K562 (cell line): Measurements from ENCODE around the gene PPP3CB. TPM values are rescaled to one million over a fixed set of nuclear protein-coding genes. Genes with fewer than 3 reads are reported as not detected.

Source experiments
- ATAC-seq: fragments of 200-7000 bp; cut with Tn5 transposase; 3 replicates; pipeline ENCODE4 v1.9.1; 2020; ENCODE audit warnings: moderate library complexity
- BruUV-seq: library from RNA; stranded (reverse); fragments of 400-500 nt; replicated peaks from 2 replicates; lab custom pipeline; 2021; lab: Mats Ljungman, UMichigan
- CTCF ChIA-PET: fragments of 300-600 bp; formaldehyde crosslinking; extraction: SDS; loops from one replicate; lab custom pipeline; 2021; ENCODE audit warnings: low intra/inter-chr PET ratio; lab: Yijun Ruan, JAX
- POLR2A ChIA-PET: fragments of 300-600, 350-650 bp; sonication (Branson Sonifier 250); formaldehyde crosslinking; extraction: SDS; loops from one replicate; lab custom pipeline; 2021; ENCODE audit warnings: antibody characterized with exemption, inconsistent platforms; lab: Yijun Ruan, JAX
- DNase-seq, 4 experiments: peaks; one replicate each; pipeline versions ENCODE4 v3.0.0 to v3.0.0-alpha.2; 2011 to 2018; ENCODE audit warnings: low spot score in 3 of 4, mixed read lengths in 3 of 4; ENCODE audit errors: extremely low read depth in 1 of 4
- FAIRE-seq: peaks from 2 replicates; lab custom pipeline; 2011; peaks lifted over from hg19 to GRCh38; lab: Jason Lieb, UNC
- H2AFZ ChIP-seq: 2 replicates; pipeline ENCODE4 v1.6.0; 2011; ENCODE audit warnings: low read depth, low read length, control low read depth, inconsistent platforms
- H3K27ac ChIP-seq: fragments of 200-600 bp; 3 replicates; pipeline ENCODE4 v1.8.0; 2011; ENCODE audit warnings: low read depth, mild to moderate bottlenecking, control low read depth, inconsistent platforms, low read length, moderate library complexity, mixed read lengths; ENCODE audit errors: extremely low read depth
- H3K27me3 ChIP-seq, 2 experiments: fragments of 300-600 bp in 1 of 2; 2 replicates in 1 of 2; 3 replicates in 1 of 2; pipeline versions ENCODE4 v1.6.0 to v1.8.0; 2011; ENCODE audit warnings: inconsistent platforms in 2 of 2, low read length in 2 of 2, mild to moderate bottlenecking in 1 of 2, mixed read lengths in 1 of 2, moderate library complexity in 1 of 2; ENCODE audit not compliant: control insufficient read depth in 2 of 2, insufficient read depth in 2 of 2
- H3K36me3 ChIP-seq: fragments of 300-600 bp; 3 replicates; pipeline ENCODE4 v1.8.0; 2011; ENCODE audit warnings: mild to moderate bottlenecking, low read length, inconsistent platforms; ENCODE audit not compliant: control insufficient read depth, insufficient read depth
- H3K4me1 ChIP-seq, 2 experiments: fragments of 200-600 bp in 1 of 2; replicated peaks in 1 of 2; 2 replicates in 1 of 2; 3 replicates in 1 of 2; pipeline versions ENCODE4 v1.5.1 to v1.8.0; 2011; ENCODE audit warnings: inconsistent platforms in 2 of 2, low read length in 2 of 2, mild to moderate bottlenecking in 1 of 2, mixed read lengths in 1 of 2, moderate library complexity in 1 of 2; ENCODE audit not compliant: control insufficient read depth in 2 of 2, insufficient read depth in 2 of 2
- H3K4me2 ChIP-seq: 2 replicates; pipeline ENCODE4 v1.6.1; 2011; ENCODE audit warnings: low read length, control low read depth, inconsistent platforms, mixed read lengths; ENCODE audit not compliant: insufficient read depth
- H3K4me3 ChIP-seq: fragments of 200-600 bp; sonication (generic), shearing (Covaris generic); 2 replicates; pipeline ENCODE4 v1.5.1; 2016; ENCODE audit warnings: control low read depth, inconsistent platforms
- H3K79me2 ChIP-seq: fragments of 200-600 bp; 3 replicates; pipeline ENCODE4 v1.8.0; 2011; ENCODE audit warnings: low read length, inconsistent platforms; ENCODE audit not compliant: control insufficient read depth, insufficient read depth
- H3K9ac ChIP-seq, 2 experiments: 2 replicates each; pipeline versions ENCODE4 v1.6.0 to v1.6.1; 2011; ENCODE audit warnings: low read depth in 2 of 2, low read length in 2 of 2, control low read depth in 1 of 2, inconsistent platforms in 1 of 2, mild to moderate bottlenecking in 1 of 2, mixed read lengths in 1 of 2; ENCODE audit not compliant: insufficient read depth in 1 of 2
- H3K9me1 ChIP-seq: one replicate; pipeline ENCODE4 v1.6.0; 2011; ENCODE audit warnings: inconsistent platforms, mild to moderate bottlenecking, low read length, moderate library complexity; ENCODE audit not compliant: control insufficient read depth, insufficient read depth
- H3K9me3 ChIP-seq: replicated peaks from 2 replicates; pipeline ENCODE4 v1.5.1; 2011; ENCODE audit warnings: low read depth, low read length, inconsistent platforms; ENCODE audit not compliant: control insufficient read depth, insufficient read depth
- H4K20me1 ChIP-seq: replicated peaks from 2 replicates; pipeline ENCODE4 v1.6.1; 2011; ENCODE audit warnings: low read length, inconsistent platforms, mixed read lengths; ENCODE audit not compliant: control insufficient read depth, insufficient read depth
- BCOR ChIP-seq: fragments of 450-650 bp; IDR thresholded peaks from 2 replicates; pipeline ENCODE4 v1.6.1; 2016
- GTF2E2 ChIP-seq: fragments of 200-800 bp; sonication (Bioruptor generic); IDR thresholded peaks from 2 replicates; pipeline ENCODE4 v1.6.1; 2016; ENCODE audit warnings: missing genetic modification characterization, missing compliant biosample characterization
- MYC ChIP-seq, 2 experiments: fragments of 250-450 bp in 1 of 2; sonication (Bioruptor Pico) in 1 of 2; IDR thresholded peaks; 2 replicates each; pipeline versions ENCODE4 v1.5.1 to v1.6.1; 2012 to 2021; ENCODE audit warnings: low read depth in 2 of 2, borderline replicate concordance in 1 of 2, improper control_type of control experiment in 1 of 2, low read length in 1 of 2, mild to moderate bottlenecking in 1 of 2, moderate library complexity in 1 of 2
- RBM25 ChIP-seq: fragments of 200-400 bp; formaldehyde crosslinking; IDR thresholded peaks from 2 replicates; pipeline ENCODE4 v1.6.1; 2018; ENCODE audit warnings: low read length, low read depth, moderate library complexity; ENCODE audit not compliant: severe bottlenecking
- SMARCA5 ChIP-seq: fragments of 450-650 bp; IDR thresholded peaks from 2 replicates; pipeline ENCODE4 v1.6.1; 2016
- ZFP36 ChIP-seq: fragments of 150-350 bp; IDR thresholded peaks from 2 replicates; pipeline ENCODE4 v1.6.1; 2018; ENCODE audit warnings: low read length, low read depth; ENCODE audit not compliant: partially characterized antibody
- WGBS: fragments of 100-300 bp; shearing (Covaris generic); methylation state at CpG from one replicate; pipeline ENCODE4 v1.1.6; 2016; ENCODE audit warnings: low coverage, mixed read lengths; ENCODE audit not compliant: insufficient coverage; ENCODE audit errors: missing lambda C conversion rate; 5-methylcytosine and 5-hydroxymethylcytosine counted together
- in situ Hi-C: fragments of 300-500 bp; cut with MboI; formaldehyde crosslinking; loops from 4 replicates; pipeline ENCODE4 v1.15.0; 2018; ENCODE audit warnings: inconsistent platforms, mixed read lengths
- intact Hi-C: fragments of 100-400 bp; cut with micrococcal nuclease; formaldehyde crosslinking; loops from 2 replicates; pipeline ENCODE4 v1.14.2; 2022
- polyA plus RNA-seq, 8 experiments: library from polyadenylated mRNA; depleted of rRNA in 4 of 8; stranded (reverse) in 5 of 8; unstranded in 3 of 8; fragments of >200 nt; fragmentation: Nextera tagmentation in 2 of 8; fragmentation: Illumina TruSeq in 1 of 8; extraction: Ambion mirVana in 2 of 8; extraction: Trizol in 1 of 8; gene quantifications; 2 replicates each; pipeline versions ENCODE4 v1.2.1 to v1.2.3, GENCODE V29; 2011 to 2014; ENCODE audit warnings: inconsistent platforms in 1 of 8, missing spikeins in 1 of 8
- total RNA-seq, 7 experiments: library from RNA; depleted of rRNA in 6 of 7; stranded (reverse); fragments of >200 nt in 6 of 7; fragmentation: Illumina TruSeq in 2 of 7; extraction: Trizol in 2 of 7; gene quantifications; 2 replicates each; pipeline versions ENCODE4 v1.2.1 to v1.2.3, GENCODE V29; 2011 to 2021; ENCODE audit warnings: low replicate concordance in 1 of 7
- TF ChIP-seq, protein P1 (sequence below): sonication (generic); formaldehyde crosslinking; IDR thresholded peaks from 2 replicates; pipeline ENCODE4 v1.8.1; 2023; ENCODE audit warnings: mild to moderate bottlenecking, missing genetic modification reagents, moderate library complexity

PPP3CB gene
- total and polyA plus RNA-seq, 9 of the 15 experiments (the other 6 are each of a cell fraction or from before 2014, with no cell fraction given), result 9.6 to 27.6 (median 17.8) TPM

DNA sequence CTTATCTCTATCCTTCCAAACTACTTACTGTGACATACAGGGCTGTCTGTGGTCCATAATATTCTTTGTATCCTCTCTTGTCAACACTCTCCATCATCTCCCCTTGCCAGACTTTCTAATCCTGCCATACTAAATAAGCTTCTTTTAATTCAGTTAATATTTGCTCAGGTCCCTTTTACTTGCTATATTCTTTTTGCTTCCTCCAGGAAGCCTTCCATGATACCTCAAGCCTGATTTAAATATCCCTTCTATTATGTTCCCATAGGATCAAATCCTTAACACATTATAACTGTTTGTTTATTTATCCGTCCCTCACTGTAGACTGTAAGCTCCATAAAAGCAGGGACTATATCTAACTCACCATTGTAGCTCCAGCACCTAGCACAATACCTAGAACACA is 7.2 kb upstream of the PPP3CB start:
- FAIRE-seq (no peak), ATAC-seq (no peak), DNase-seq (no peak)
- in situ Hi-C loops (no loop called here), intact Hi-C loops (no loop called here)
- BruUV-seq, result no TSS peak
- 77% methylated on average over 1 of the region's 1 CpG for WGBS
- no peaks in the 10 kb centered on the region for H3K9me3 ChIP-seq
- no peaks in the 10 kb centered on the region for H4K20me1 ChIP-seq
- ChIA-PET CTCF (no interaction called here), POLR2A (interaction anchor here (0.6 to 1.6 kb wide), 3 partner anchors 24 to 1215 kb away, joined by 3 read pairs; no protein-coding TSS in a partner anchor)
- H3K4me3 ChIP-seq, result no peak overlapping the region
- TF ChIP-seq RBM25 (peak; percentile 91), ZFP36 (peak; percentile 95), GTF2E2 (tag) (no peak), MYC (IDR thresholded peaks at IDR 0.05; ENCODE audit: low read depth, low read length) (no peak), MYC (CRISPR knock-in tag; IDR thresholded peaks at IDR 0.05; ENCODE audit: borderline replicate concordance, low read depth) (no peak), SMARCA5 (peak; percentile 56; the same call in 1 of the 2 replicates), BCOR (peak; percentile 60)
- TF ChIP-seq, protein P1, sequence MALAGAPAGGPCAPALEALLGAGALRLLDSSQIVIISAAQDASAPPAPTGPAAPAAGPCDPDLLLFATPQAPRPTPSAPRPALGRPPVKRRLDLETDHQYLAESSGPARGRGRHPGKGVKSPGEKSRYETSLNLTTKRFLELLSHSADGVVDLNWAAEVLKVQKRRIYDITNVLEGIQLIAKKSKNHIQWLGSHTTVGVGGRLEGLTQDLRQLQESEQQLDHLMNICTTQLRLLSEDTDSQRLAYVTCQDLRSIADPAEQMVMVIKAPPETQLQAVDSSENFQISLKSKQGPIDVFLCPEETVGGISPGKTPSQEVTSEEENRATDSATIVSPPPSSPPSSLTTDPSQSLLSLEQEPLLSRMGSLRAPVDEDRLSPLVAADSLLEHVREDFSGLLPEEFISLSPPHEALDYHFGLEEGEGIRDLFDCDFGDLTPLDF (CRISPR knock-in tag), result no peak
- H3K36me3 ChIP-seq, result peaks cover 23% of the 10 kb centered on the region
- H3K9ac ChIP-seq, result no peak overlapping the region
- H3K9me1 ChIP-seq, result no peaks in the 10 kb centered on the region
- no peak overlapping the region for H3K4me2 ChIP-seq
- H3K27ac ChIP-seq, result no peak overlapping the region
- peaks cover 7 to 15% of the 10 kb centered on the region in 2 experiments; a peak in 4 of 5 replicates for H3K4me1 ChIP-seq
- H3K27me3 ChIP-seq, result no peaks in the 10 kb centered on the region
- no peak overlapping the region for H2AFZ ChIP-seq
- no peaks in the 10 kb centered on the region for H3K79me2 ChIP-seq
